ENCODE data around the gene SUGCT. TPM values are rescaled to one million over a fixed set of nuclear protein-coding genes. Genes with fewer than 3 reads are reported as not detected.

Gene SUGCT
- total and polyA plus RNA-seq, 2 of the 8 experiments (the other 6 are each of a cell fraction or from before 2014, with no cell fraction given): 2.8 to 5.4 TPM

DNA sequence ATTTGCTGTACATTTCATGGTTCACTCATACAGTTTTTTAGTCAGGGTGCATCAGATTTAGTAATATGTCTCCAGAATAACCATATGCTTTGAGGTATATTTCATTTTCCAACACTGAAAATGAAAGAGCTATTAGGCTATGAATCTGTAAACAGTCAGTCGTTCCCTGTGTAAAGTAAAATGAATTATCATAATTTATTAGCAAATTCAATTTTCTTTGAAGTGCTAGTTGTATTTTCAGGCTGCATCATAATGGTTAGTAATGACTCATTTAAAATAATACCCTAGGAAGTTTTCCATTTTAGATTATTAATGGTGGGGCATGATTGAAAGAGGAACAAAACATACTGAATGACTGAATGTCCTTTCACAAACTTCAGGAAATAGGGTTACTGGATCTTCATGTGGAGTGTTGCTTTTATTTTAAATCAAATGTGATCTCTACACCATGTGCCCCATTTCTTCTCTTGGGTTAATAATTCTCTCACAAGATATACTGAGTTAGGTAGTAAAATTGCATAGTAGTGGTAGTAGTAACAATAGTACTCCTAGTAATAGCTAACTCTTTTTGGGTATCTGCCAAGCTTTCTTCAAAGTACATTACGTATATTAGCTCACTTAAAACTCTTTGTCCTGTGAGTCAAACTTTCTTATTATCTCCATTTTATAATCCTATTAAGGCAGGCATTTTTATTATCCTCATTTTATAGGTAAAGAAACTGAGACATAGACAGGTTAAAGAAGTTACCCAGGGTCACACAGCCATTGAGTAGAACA lies 476.5 kb downstream of the SUGCT start:
- no peaks in the 10 kb centered on the region for H4K20me1 ChIP-seq (replicated peaks in 1 of 2; ENCODE audit: control insufficient read depth in 1 of 2, insufficient read depth in 2 of 2, low read length in 2 of 2)
- H3K27me3 ChIP-seq (replicated peaks in 1 of 4; ENCODE audit: control insufficient read depth in 3 of 4, extremely low read depth in 1 of 4, insufficient read depth in 3 of 4, low read length in 3 of 4): no peaks in the 10 kb centered on the region
- H4K8ac ChIP-seq (ENCODE audit: extremely low read depth, insufficient read depth, low read length): no peak overlapping the region
- no peak overlapping the region for H3K27ac ChIP-seq (ENCODE audit: low read depth, low read length)
- WGBS, 2 experiments (ENCODE audit: extremely low coverage in 1 of 2, insufficient coverage in 1 of 2, insufficient read length in 1 of 2, insufficient replicate concordance in 2 of 2, low coverage in 1 of 2, low lambda C conversion rate in 2 of 2, missing lambda C conversion rate in 1 of 2): 93% methylated on average over 2 of the region's 2 CpGs; no CpG with 5 or more reads in 1 of the 2 experiments
- no peak overlapping the region for H2BK12ac ChIP-seq (ENCODE audit: low read depth, low read length)
- H3K4me3 ChIP-seq (ENCODE audit: extremely low read depth in 1 of 4, insufficient read depth in 2 of 4, low read depth in 3 of 4, low read length in 4 of 4): no peak overlapping the region
- no peaks in the 10 kb centered on the region for H3K36me3 ChIP-seq (ENCODE audit: control insufficient read depth in 2 of 4, insufficient read depth in 4 of 4, low read length in 3 of 4)
- no peak overlapping the region for H3K14ac ChIP-seq (ENCODE audit: insufficient read length)
- H3K18ac ChIP-seq (ENCODE audit: extremely low read depth, low read length): no peak overlapping the region
- H2BK120ac ChIP-seq (replicated peaks; ENCODE audit: low read depth, low read length): no peak overlapping the region
- H4K91ac ChIP-seq (replicated peaks; ENCODE audit: insufficient read length, low read length): no peak overlapping the region
- no peak overlapping the region for H4K5ac ChIP-seq (ENCODE audit: insufficient read length, low read depth, low read length)
- no peaks in the 10 kb centered on the region for H3K79me1 ChIP-seq (ENCODE audit: low read depth, low read length)
- no peaks in the 10 kb centered on the region for H3K79me2 ChIP-seq (ENCODE audit: control insufficient read depth in 1 of 2, insufficient read depth in 2 of 2, low read length in 2 of 2)
- no peak for DNase-seq (ENCODE audit: low read depth in 1 of 2, low spot score in 2 of 2)
- H2AK5ac ChIP-seq (ENCODE audit: low read depth, low read length): no peak overlapping the region
- POLR2A ChIA-PET (ENCODE audit: partially characterized antibody): no interaction called here
- no peak overlapping the region for H3K4me2 ChIP-seq (ENCODE audit: insufficient read depth in 1 of 2, low read depth in 2 of 2, low read length in 2 of 2)
- H3K56ac ChIP-seq (replicated peaks; ENCODE audit: insufficient read length, low read depth, low read length): no peak overlapping the region
- H3K23me2 ChIP-seq (ENCODE audit: low read depth, low read length): no peaks in the 10 kb centered on the region
- H2BK5ac ChIP-seq (ENCODE audit: low read depth, low read length): no peak overlapping the region
- no peak overlapping the region for H3K4ac ChIP-seq (replicated peaks; ENCODE audit: insufficient read length, low read depth, low read length)
- H3K9ac ChIP-seq (replicated peaks in 1 of 4; ENCODE audit: extremely low read depth in 1 of 4, low read depth in 3 of 4, low read length in 3 of 4): no peak overlapping the region
- FAIRE-seq: no peak
- H3K23ac ChIP-seq (ENCODE audit: insufficient read length): no peak overlapping the region
- H2BK15ac ChIP-seq (ENCODE audit: low read length): no peak overlapping the region
- no peaks in the 10 kb centered on the region for H3K9me3 ChIP-seq (ENCODE audit: insufficient read depth in 2 of 2, low read depth in 1 of 2, low read length in 1 of 2)
- CTCF ChIA-PET (ENCODE audit: partially characterized antibody): interaction anchor here (0.6 to 1.8 kb wide), 4 partner anchors 14 to 108 kb away, joined by 3 to 5 read pairs (median 4); no protein-coding TSS in a partner anchor
- no peak overlapping the region for H2AFZ ChIP-seq (ENCODE audit: low read length)
- H3K4me1 ChIP-seq (replicated peaks in 1 of 4; ENCODE audit: control insufficient read depth in 3 of 4, insufficient read depth in 4 of 4, low read length in 3 of 4): no peaks in the 10 kb centered on the region
- no peak overlapping the region for H2BK20ac ChIP-seq (ENCODE audit: low read length)
- TF ChIP-seq ATF3 (IDR thresholded peaks at IDR 0.05; ENCODE audit: insufficient read depth, low read depth, low read length) (no peak), TBP (IDR thresholded peaks at IDR 0.05; ENCODE audit: low read depth, low read length) (no peak), NANOG (IDR thresholded peaks at IDR 0.05; ENCODE audit: insufficient read depth, low read depth, low read length, poor library complexity, severe bottlenecking) (no peak), HDAC6 (IDR thresholded peaks at IDR 0.05; ENCODE audit: low read depth, low read length) (no peak), ZNF274 (IDR thresholded peaks at IDR 0.05; ENCODE audit: borderline replicate concordance, extremely low read depth, low read length) (no peak), SIN3A (conservative IDR thresholded peaks at IDR 0.05 in 1 of 2, IDR thresholded peaks at IDR 0.05 in 1 of 2; ENCODE audit: low read depth in 1 of 2, low read length in 2 of 2) (no peak), CBX5 (IDR thresholded peaks at IDR 0.05; ENCODE audit: low read depth, low read length) (no peak), ASH2L (IDR thresholded peaks at IDR 0.05; ENCODE audit: low read length) (no peak), CBX8 (IDR thresholded peaks at IDR 0.05; ENCODE audit: borderline replicate concordance, low read depth, low read length) (no peak), GTF2F1 (IDR thresholded peaks at IDR 0.05; ENCODE audit: borderline replicate concordance, low read depth, low read length) (no peak)
- TF ChIP-seq, protein P1, sequence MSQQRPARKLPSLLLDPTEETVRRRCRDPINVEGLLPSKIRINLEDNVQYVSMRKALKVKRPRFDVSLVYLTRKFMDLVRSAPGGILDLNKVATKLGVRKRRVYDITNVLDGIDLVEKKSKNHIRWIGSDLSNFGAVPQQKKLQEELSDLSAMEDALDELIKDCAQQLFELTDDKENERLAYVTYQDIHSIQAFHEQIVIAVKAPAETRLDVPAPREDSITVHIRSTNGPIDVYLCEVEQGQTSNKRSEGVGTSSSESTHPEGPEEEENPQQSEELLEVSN (IDR thresholded peaks at IDR 0.05): no peak
